ENCODE data around the gene KIF3A.

KIF3A gene

GRCh38 chr5:132746954-132747615, 9.7 kb upstream of the KIF3A start, which contains the start of gene CCNI2:
TSS of gene CCNI2 (plus strand) at chr5:132747426. CDS start at chr5:132747496, 70 bp downstream.
- H3K4me3 ChIP-seq (ENCODE audit: low read depth, low read length): peak within 1 kb of the TSS; percentile 31
- no peak for DNase-seq (ENCODE audit: low read depth)
- in situ Hi-C loops (cut with HindIII; ENCODE audit: low sequenced_read_pairs): no loop called here
- TF ChIP-seq CTCF (IDR thresholded peaks at IDR 0.05; ENCODE audit: low read depth, low read length, missing control alignments): peak; percentile 36

DNA sequence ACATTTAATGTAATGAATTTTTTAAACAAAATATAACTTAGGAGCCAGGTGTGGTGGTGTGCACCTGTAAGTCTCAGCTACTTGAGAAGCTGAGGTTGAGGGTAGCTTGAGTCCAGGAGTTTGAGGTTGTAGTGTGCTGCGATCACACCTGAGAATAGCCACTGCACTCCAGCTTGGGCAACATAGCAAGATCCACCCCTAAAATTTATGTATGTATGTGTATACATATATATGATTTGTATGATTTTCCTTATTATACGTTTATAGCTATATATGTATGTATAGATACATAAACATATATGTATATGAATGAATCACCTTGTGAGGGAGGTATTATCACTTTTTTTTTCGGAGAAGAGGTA, 9.2 kb upstream of the KIF3A start:
- peak overlapping the region; percentile 31 for H3K4me3 ChIP-seq (ENCODE audit: low read depth, low read length)
- in situ Hi-C loops (cut with HindIII; ENCODE audit: low sequenced_read_pairs): no loop called here
- DNase-seq (ENCODE audit: low read depth): no peak

DNA sequence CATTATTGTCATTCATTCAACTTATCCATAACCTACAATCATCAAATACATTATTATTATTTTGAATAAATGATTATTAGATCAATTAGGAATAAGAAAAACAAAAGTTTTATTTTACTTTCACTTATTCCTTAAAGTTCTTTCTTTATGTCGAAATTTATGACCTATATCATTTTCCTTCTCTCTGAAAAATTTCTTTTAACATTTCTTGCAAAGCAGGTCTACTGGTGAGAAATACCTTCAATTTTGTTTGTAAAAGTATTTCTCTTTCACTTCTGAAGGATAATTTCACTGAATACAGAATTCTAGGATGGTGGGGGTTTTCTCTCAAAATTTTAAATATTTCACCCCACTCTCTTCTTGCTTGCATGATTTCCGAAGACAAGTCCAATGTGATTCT, 7.3 kb upstream of the KIF3A start:
- H3K4me3 ChIP-seq (ENCODE audit: low read depth, low read length): no peak overlapping the region
- no peak for TF ChIP-seq CTCF (IDR thresholded peaks at IDR 0.05; ENCODE audit: low read depth, low read length, missing control alignments)
- in situ Hi-C loops (cut with HindIII; ENCODE audit: low sequenced_read_pairs): no loop called here
- no peak for DNase-seq (ENCODE audit: low read depth)

More for the DNA sequence above, 9.2 kb upstream of the KIF3A start:
- TF ChIP-seq CTCF (IDR thresholded peaks at IDR 0.05; ENCODE audit: low read depth, low read length, missing control alignments): no peak

GRCh38 chr5:132742626-132743025, 5.3 kb upstream of the KIF3A start:
- no peak overlapping the region for H3K4me3 ChIP-seq (ENCODE audit: low read depth, low read length)
- TF ChIP-seq CTCF (IDR thresholded peaks at IDR 0.05; ENCODE audit: low read depth, low read length, missing control alignments): no peak

GRCh38 chr5:132742158-132742557, 4.8 kb upstream of the KIF3A start:
- no peak overlapping the region for H3K4me3 ChIP-seq (ENCODE audit: low read depth, low read length)
- in situ Hi-C loops (cut with HindIII; ENCODE audit: low sequenced_read_pairs): no loop called here
- DNase-seq (ENCODE audit: low read depth): no peak
- TF ChIP-seq CTCF (IDR thresholded peaks at IDR 0.05; ENCODE audit: low read depth, low read length, missing control alignments): no peak

More at GRCh38 chr5:132742626-132743025, 5.3 kb upstream of the KIF3A start:
- no peak for DNase-seq (ENCODE audit: low read depth)
- in situ Hi-C loops (cut with HindIII; ENCODE audit: low sequenced_read_pairs): no loop called here

GRCh38 chr5:132739232-132739631, 1.9 kb upstream of the KIF3A start:
- no peak for TF ChIP-seq CTCF (IDR thresholded peaks at IDR 0.05; ENCODE audit: low read depth, low read length, missing control alignments)
- in situ Hi-C loops (cut with HindIII; ENCODE audit: low sequenced_read_pairs): no loop called here
- H3K4me3 ChIP-seq (ENCODE audit: low read depth, low read length): no peak overlapping the region
- DNase-seq (ENCODE audit: low read depth): no peak

Data from astrocyte of the cerebellum (primary cell).